ENCODE measurements around the gene ADCYAP1R1.

- TF ChIP-seq CTCF (IDR thresholded peaks at IDR 0.05) (no peak), POLR2A (IDR thresholded peaks at IDR 0.05) (no peak)
These were observed 49.4 kb downstream of the ADCYAP1R1 start for GRCh38 chr7:31101544-31101943.

All from adrenal gland (tissue), 5 donors.